Keratinocyte (primary cell): Measurements from ENCODE around the gene DLG4. TPM values are rescaled to one million over a fixed set of nuclear protein-coding genes. Genes with fewer than 3 reads are reported as not detected.

Source experiments
- DNase-seq: peaks from one replicate; pipeline ENCODE4 v3.0.0-alpha.2; 2011; ENCODE audit warnings: low read depth, missing footprints, low spot score
- FAIRE-seq: peaks from 2 replicates; lab custom pipeline; 2011; peaks lifted over from hg19 to GRCh38; lab: Jason Lieb, UNC
- H2AFZ ChIP-seq: 2 replicates; pipeline ENCODE4 v1.6.0; 2012; ENCODE audit warnings: low read length, control low read depth, inconsistent platforms; ENCODE audit not compliant: control insufficient read depth
- H3K27ac ChIP-seq: 2 replicates; pipeline ENCODE4 v1.5.1; 2011; ENCODE audit warnings: low read length; ENCODE audit not compliant: control insufficient read depth, insufficient read depth
- H3K27me3 ChIP-seq: 3 replicates; pipeline ENCODE4 v1.6.0; 2011; ENCODE audit warnings: low read length; ENCODE audit not compliant: control insufficient read depth, insufficient read depth; ENCODE audit errors: extremely low read depth
- H3K36me3 ChIP-seq, 2 experiments: 2 replicates in 1 of 2; 3 replicates in 1 of 2; pipeline ENCODE4 v1.5.1; 2011; ENCODE audit warnings: low read length in 2 of 2, mild to moderate bottlenecking in 1 of 2; ENCODE audit not compliant: control insufficient read depth in 2 of 2, insufficient read depth in 2 of 2; ENCODE audit errors: extremely low read depth in 1 of 2
- H3K4me1 ChIP-seq: 3 replicates; pipeline ENCODE4 v1.5.1; 2011; ENCODE audit warnings: low read length; ENCODE audit not compliant: control insufficient read depth, insufficient read depth; ENCODE audit errors: extremely low read depth
- H3K4me2 ChIP-seq: 3 replicates; pipeline ENCODE4 v1.6.0; 2011; ENCODE audit warnings: low read depth, low read length; ENCODE audit not compliant: control insufficient read depth, insufficient read depth; ENCODE audit errors: extremely low read depth
- H3K4me3 ChIP-seq, 3 experiments: fragments of 200-600 bp in 1 of 3; sonication (generic) in 1 of 3; 2 replicates in 2 of 3; 3 replicates in 1 of 3; pipeline ENCODE4 v1.5.1; 2011 to 2016; ENCODE audit warnings: low read length in 3 of 3, mild to moderate bottlenecking in 3 of 3, control low read depth in 2 of 3, inconsistent platforms in 1 of 3, low read depth in 1 of 3, mixed read lengths in 1 of 3, mixed run types in 1 of 3, moderate library complexity in 1 of 3; ENCODE audit not compliant: control insufficient read depth in 2 of 3, insufficient read depth in 2 of 3; ENCODE audit errors: extremely low read depth in 1 of 3
- H3K79me2 ChIP-seq: 2 replicates; pipeline ENCODE4 v1.6.0; 2012; ENCODE audit warnings: low read length; ENCODE audit not compliant: control insufficient read depth, insufficient read depth
- H3K9ac ChIP-seq: 3 replicates; pipeline ENCODE4 v1.6.0; 2011; ENCODE audit warnings: low read length; ENCODE audit not compliant: control insufficient read depth, insufficient read depth; ENCODE audit errors: extremely low read depth
- H3K9me1 ChIP-seq: 3 replicates; pipeline ENCODE4 v1.6.0; 2011; ENCODE audit warnings: low read length; ENCODE audit not compliant: control insufficient read depth, insufficient read depth; ENCODE audit errors: extremely low read depth
- H3K9me3 ChIP-seq: 2 replicates; pipeline ENCODE4 v1.5.1; 2012; ENCODE audit warnings: low read depth, low read length; ENCODE audit not compliant: control insufficient read depth
- H4K20me1 ChIP-seq: 3 replicates; pipeline ENCODE4 v1.6.0; 2011; ENCODE audit warnings: low read length; ENCODE audit not compliant: control insufficient read depth, insufficient read depth; ENCODE audit errors: extremely low read depth
- EZH2 ChIP-seq: IDR thresholded peaks from one replicate; pipeline ENCODE4 v1.6.1; 2012; ENCODE audit warnings: inconsistent platforms, mild to moderate bottlenecking, low read length, moderate library complexity
- dilution Hi-C: fragments of 300-500 bp; cut with MboI; formaldehyde crosslinking; loops from one replicate; pipeline ENCODE4 v1.7.0; 2020; ENCODE audit warnings: low sequenced_read_pairs; ENCODE audit not compliant: extremely low pct_ligation_motif_present
- polyA plus RNA-seq, 5 experiments: library from polyadenylated mRNA; depleted of rRNA in 3 of 5; stranded (reverse) in 3 of 5; stranded (forward) in 1 of 5; unstranded in 1 of 5; fragments of >200 nt; gene quantifications; 1 replicate in 1 of 5; 2 replicates in 3 of 5; 3 replicates in 1 of 5; pipeline versions ENCODE4 v1.2.1 to v1.2.3, GENCODE V29; 2011 to 2012; ENCODE audit warnings: missing spikeins in 2 of 5, low read depth in 1 of 5, low replicate concordance in 1 of 5
- TF ChIP-seq, protein P1 (sequence below), 3 experiments: IDR thresholded peaks in 1 of 3; conservative IDR thresholded peaks in 1 of 3; optimal IDR thresholded peaks in 1 of 3; 2 replicates in 2 of 3; 3 replicates in 1 of 3; pipeline versions ENCODE3 to v1.5.1; 2011; ENCODE audit warnings: low read length in 3 of 3, mild to moderate bottlenecking in 3 of 3, moderate library complexity in 2 of 3, control low read depth in 1 of 3, inconsistent platforms in 1 of 3; ENCODE audit not compliant: insufficient read depth in 2 of 3; ENCODE audit errors: extremely low read depth in 1 of 3

Gene DLG4
- polyA plus RNA-seq, 1 donor (not counting 4 experiments of a cell fraction or from before 2014, with no cell fraction given), result 4.5 TPM

GRCh38 chr17:7251661-7252175 is 32.1 kb upstream of the DLG4 start, which contains the start of gene CTDNEP1:
CTDNEP1 (minus strand) TSS chr17:7251734; CDS start chr17:7251296, 438 bp downstream.
- Histone ChIP-seq H3K9ac (peak within 1 kb of the TSS; percentile 94), H3K9me1 (no peaks in the 10 kb centered on the region), H3K27ac (peak within 1 kb of the TSS; percentile 99), H3K36me3 (peaks cover 11 to 24% of the 10 kb centered on the region in 2 experiments), H3K4me3 (peak within 1 kb of the TSS; percentile 80 to 95 (median 92)), H3K4me2 (peak within 1 kb of the TSS; percentile 98), H3K27me3 (no peaks in the 10 kb centered on the region), H3K9me3 (no peaks in the 10 kb centered on the region), H4K20me1 (no peaks in the 10 kb centered on the region), H3K79me2 (peaks cover 60% of the 10 kb centered on the region), H3K4me1 (peaks cover 18% of the 10 kb centered on the region), H2AFZ (peak within 1 kb of the TSS; percentile 96)
- DNase-seq (peak; percentile 99), FAIRE-seq (peak; percentile 92)
- dilution Hi-C loops, result no loop called here
- TF ChIP-seq, protein P1, sequence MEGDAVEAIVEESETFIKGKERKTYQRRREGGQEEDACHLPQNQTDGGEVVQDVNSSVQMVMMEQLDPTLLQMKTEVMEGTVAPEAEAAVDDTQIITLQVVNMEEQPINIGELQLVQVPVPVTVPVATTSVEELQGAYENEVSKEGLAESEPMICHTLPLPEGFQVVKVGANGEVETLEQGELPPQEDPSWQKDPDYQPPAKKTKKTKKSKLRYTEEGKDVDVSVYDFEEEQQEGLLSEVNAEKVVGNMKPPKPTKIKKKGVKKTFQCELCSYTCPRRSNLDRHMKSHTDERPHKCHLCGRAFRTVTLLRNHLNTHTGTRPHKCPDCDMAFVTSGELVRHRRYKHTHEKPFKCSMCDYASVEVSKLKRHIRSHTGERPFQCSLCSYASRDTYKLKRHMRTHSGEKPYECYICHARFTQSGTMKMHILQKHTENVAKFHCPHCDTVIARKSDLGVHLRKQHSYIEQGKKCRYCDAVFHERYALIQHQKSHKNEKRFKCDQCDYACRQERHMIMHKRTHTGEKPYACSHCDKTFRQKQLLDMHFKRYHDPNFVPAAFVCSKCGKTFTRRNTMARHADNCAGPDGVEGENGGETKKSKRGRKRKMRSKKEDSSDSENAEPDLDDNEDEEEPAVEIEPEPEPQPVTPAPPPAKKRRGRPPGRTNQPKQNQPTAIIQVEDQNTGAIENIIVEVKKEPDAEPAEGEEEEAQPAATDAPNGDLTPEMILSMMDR (optimal IDR thresholded peaks at IDR 0.05 in 1 of 3, IDR thresholded peaks at IDR 0.05 in 1 of 3, conservative IDR thresholded peaks at IDR 0.05 in 1 of 3; ENCODE audit: extremely low read depth in 1 of 3, insufficient read depth in 2 of 3, low read length in 3 of 3), result no peak
- no peak for TF ChIP-seq EZH2

DNA sequence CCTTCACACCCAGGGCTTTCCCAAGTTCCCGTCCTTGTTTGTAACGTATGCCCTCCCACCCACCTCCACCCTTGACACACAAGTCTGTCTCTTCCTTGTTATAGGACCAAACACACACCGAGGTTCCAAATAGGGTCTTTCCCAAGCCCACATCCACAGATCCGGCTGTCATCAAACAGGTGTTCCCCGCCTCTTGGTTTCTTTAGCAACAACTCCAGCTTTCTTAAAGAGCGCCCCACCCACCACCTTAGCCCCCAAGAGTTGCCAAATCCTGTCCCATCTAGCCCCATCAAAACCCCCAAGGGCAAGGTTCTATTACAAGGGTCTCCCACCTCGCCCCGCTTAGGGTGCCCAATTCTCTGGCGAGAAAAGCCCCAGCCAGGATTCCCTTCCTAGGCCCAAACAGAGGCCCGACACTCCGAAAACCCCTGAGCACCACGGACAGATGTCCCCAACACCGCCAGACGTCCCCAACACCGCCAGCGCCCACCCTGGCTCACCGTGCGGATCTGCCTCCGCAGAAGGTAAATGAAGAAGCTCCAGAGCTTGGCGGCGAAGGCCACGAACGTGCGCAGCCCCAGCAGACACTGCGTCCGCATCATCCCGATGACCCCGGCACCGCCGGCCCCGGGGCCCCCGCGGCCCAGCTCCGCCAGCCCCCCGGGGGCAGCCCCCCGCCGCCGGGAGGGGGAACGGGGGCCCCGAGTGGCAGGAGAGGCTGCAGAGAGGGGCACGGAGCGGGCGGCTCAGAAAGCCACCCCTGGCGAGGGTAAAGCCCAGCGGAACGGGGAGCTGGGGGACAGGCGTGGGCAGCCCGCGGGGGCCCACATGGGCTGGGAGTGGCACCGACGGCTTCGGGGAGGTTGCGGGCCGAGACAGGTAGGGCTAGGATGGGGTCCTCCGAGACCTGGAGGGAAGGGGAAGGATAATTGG is 31.3 kb upstream of the DLG4 start:
- peaks cover 61% of the 10 kb centered on the region for H3K79me2 ChIP-seq
- H3K36me3 ChIP-seq, result peaks cover 14 to 25% of the 10 kb centered on the region in 2 experiments
- H3K9me1 ChIP-seq, result no peaks in the 10 kb centered on the region
- DNase-seq, result no peak
- peaks cover 18% of the 10 kb centered on the region for H3K4me1 ChIP-seq
- no peak for TF ChIP-seq EZH2
- TF ChIP-seq, protein P1 (optimal IDR thresholded peaks at IDR 0.05 in 1 of 3, IDR thresholded peaks at IDR 0.05 in 1 of 3, conservative IDR thresholded peaks at IDR 0.05 in 1 of 3; ENCODE audit: extremely low read depth in 1 of 3, insufficient read depth in 2 of 3, low read length in 3 of 3), result no peak
- no peaks in the 10 kb centered on the region for H3K27me3 ChIP-seq
- peak overlapping the region; percentile 80 to 94 (median 92) for H3K4me3 ChIP-seq
- peak overlapping the region; percentile 69 for H3K27ac ChIP-seq
- H3K9ac ChIP-seq, result peak overlapping the region; percentile 94
- H2AFZ ChIP-seq, result no peak overlapping the region
- H3K4me2 ChIP-seq, result peak overlapping the region; percentile 98
- H4K20me1 ChIP-seq, result no peaks in the 10 kb centered on the region
- dilution Hi-C loops, result no loop called here
- no peaks in the 10 kb centered on the region for H3K9me3 ChIP-seq
- no peak for FAIRE-seq
